ENCODE data around the gene HIF3A.

The HIF3A gene

GRCh38 chr19:46339446-46339845 lies 42.6 kb downstream of the HIF3A start:
- Histone ChIP-seq H3F3A (ENCODE audit: insufficient read depth, low read length) (no peaks in the 10 kb centered on the region), H3K4me2 (ENCODE audit: low read length) (no peak overlapping the region), H3K27me3 (ENCODE audit: insufficient read depth, low read length) (no peaks in the 10 kb centered on the region; the same call in none of the 2 replicates), H3K4me3 (ENCODE audit: low read depth, low read length, poor library complexity, severe bottlenecking) (no peak overlapping the region), H3K36me3 (ENCODE audit: insufficient read depth, low read length) (no peaks in the 10 kb centered on the region), H3K27ac (ENCODE audit: low read depth, low read length, poor library complexity, severe bottlenecking) (no peak overlapping the region), H3K9me2 (ENCODE audit: low read depth, low read length) (no peaks in the 10 kb centered on the region), H2AFZ (ENCODE audit: low read length) (no peak overlapping the region), H3K9ac (ENCODE audit: low read length) (no peak overlapping the region), H3K4me1 (ENCODE audit: insufficient read depth, low read length, severe bottlenecking) (no peaks in the 10 kb centered on the region), H4K20me1 (ENCODE audit: insufficient read depth, low read length) (no peaks in the 10 kb centered on the region), H3K79me2 (ENCODE audit: insufficient read depth, low read length) (no peaks in the 10 kb centered on the region), H3K9me3 (ENCODE audit: low read length) (no peaks in the 10 kb centered on the region)
- TF ChIP-seq EZH2 (IDR thresholded peaks at IDR 0.05; ENCODE audit: borderline replicate concordance, low read length) = no peak
- TF ChIP-seq, protein P1, sequence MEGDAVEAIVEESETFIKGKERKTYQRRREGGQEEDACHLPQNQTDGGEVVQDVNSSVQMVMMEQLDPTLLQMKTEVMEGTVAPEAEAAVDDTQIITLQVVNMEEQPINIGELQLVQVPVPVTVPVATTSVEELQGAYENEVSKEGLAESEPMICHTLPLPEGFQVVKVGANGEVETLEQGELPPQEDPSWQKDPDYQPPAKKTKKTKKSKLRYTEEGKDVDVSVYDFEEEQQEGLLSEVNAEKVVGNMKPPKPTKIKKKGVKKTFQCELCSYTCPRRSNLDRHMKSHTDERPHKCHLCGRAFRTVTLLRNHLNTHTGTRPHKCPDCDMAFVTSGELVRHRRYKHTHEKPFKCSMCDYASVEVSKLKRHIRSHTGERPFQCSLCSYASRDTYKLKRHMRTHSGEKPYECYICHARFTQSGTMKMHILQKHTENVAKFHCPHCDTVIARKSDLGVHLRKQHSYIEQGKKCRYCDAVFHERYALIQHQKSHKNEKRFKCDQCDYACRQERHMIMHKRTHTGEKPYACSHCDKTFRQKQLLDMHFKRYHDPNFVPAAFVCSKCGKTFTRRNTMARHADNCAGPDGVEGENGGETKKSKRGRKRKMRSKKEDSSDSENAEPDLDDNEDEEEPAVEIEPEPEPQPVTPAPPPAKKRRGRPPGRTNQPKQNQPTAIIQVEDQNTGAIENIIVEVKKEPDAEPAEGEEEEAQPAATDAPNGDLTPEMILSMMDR (IDR thresholded peaks at IDR 0.05; ENCODE audit: low read length) = no peak

DNA sequence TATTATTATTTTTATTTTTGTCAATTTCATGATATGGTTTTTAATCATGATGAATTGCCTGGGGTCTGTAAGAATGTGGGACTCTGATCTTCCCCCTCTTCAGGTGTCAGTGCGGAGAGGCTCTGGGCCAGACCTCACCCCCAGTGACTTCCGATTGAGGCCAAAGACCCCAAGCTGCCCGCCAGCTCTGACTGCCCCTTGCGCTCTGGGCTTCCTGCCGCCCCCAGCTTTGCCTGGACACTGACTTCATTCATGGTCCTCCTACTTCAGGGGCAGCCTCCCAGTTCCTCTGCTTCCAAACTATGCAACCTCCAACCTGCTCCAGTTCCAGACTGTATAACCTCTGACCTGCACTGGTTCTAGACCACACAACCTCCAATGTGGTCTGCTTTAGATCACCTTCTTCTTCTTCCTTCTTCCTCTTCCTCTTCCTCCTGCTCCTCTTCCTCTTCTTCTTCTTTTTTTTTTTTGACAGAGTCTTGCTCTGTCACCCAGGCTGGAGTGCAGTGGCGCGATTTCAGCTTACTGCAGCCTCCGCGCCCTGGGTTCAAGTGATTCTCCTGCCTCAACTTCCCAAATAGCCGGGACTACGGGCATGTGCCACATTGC lies 43.3 kb downstream of the HIF3A start:
- no peak overlapping the region for H3K27ac ChIP-seq (ENCODE audit: low read depth, low read length, poor library complexity, severe bottlenecking)
- H3K9me3 ChIP-seq (ENCODE audit: low read length) = no peaks in the 10 kb centered on the region
- no peaks in the 10 kb centered on the region; the same call in none of the 2 replicates for H3K27me3 ChIP-seq (ENCODE audit: insufficient read depth, low read length)
- H3K4me3 ChIP-seq (ENCODE audit: low read depth, low read length, poor library complexity, severe bottlenecking) = no peak overlapping the region
- H3F3A ChIP-seq (ENCODE audit: insufficient read depth, low read length) = no peaks in the 10 kb centered on the region
- H3K9ac ChIP-seq (ENCODE audit: low read length) = no peak overlapping the region
- TF ChIP-seq EZH2 (IDR thresholded peaks at IDR 0.05; ENCODE audit: borderline replicate concordance, low read length) = no peak
- TF ChIP-seq, protein P1 (IDR thresholded peaks at IDR 0.05; ENCODE audit: low read length) = no peak
- H3K9me2 ChIP-seq (ENCODE audit: low read depth, low read length) = no peaks in the 10 kb centered on the region
- H3K4me1 ChIP-seq (ENCODE audit: insufficient read depth, low read length, severe bottlenecking) = no peaks in the 10 kb centered on the region
- H3K79me2 ChIP-seq (ENCODE audit: insufficient read depth, low read length) = no peaks in the 10 kb centered on the region
- H3K4me2 ChIP-seq (ENCODE audit: low read length) = no peak overlapping the region
- H2AFZ ChIP-seq (ENCODE audit: low read length) = no peak overlapping the region
- H4K20me1 ChIP-seq (ENCODE audit: insufficient read depth, low read length) = no peaks in the 10 kb centered on the region
- H3K36me3 ChIP-seq (ENCODE audit: insufficient read depth, low read length) = no peaks in the 10 kb centered on the region

DNA sequence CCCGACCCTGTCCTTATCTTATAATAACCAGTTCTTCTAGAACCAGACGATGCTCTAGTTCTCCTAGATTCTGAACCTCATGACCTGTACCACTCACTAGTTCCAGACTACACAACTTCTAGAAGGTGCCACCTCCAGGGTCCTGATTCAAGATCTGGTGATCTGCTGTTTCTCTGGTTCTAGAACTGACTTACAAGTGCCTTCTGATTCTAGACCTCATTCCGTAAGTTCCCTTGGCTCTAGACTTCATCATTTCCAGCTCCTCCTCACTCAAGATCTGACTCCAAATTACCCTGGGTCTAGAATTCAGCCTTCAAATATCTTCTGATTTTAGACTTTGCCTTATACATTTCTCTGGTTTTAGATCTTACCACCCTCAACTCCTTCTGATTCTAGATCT lies 45.1 kb downstream of the HIF3A start:
- H3K9me2 ChIP-seq (ENCODE audit: low read depth, low read length) = no peaks in the 10 kb centered on the region
- no peak for TF ChIP-seq EZH2 (IDR thresholded peaks at IDR 0.05; ENCODE audit: borderline replicate concordance, low read length)
- TF ChIP-seq, protein P1 (IDR thresholded peaks at IDR 0.05; ENCODE audit: low read length) = no peak

More for the DNA sequence above, 45.1 kb downstream of the HIF3A start:
- peaks cover 5% of the 10 kb centered on the region for H3K4me1 ChIP-seq (ENCODE audit: insufficient read depth, low read length, severe bottlenecking)
- H3K9ac ChIP-seq (ENCODE audit: low read length) = no peak overlapping the region
- no peaks in the 10 kb centered on the region; the same call in none of the 2 replicates for H3K27me3 ChIP-seq (ENCODE audit: insufficient read depth, low read length)
- no peak overlapping the region for H3K4me2 ChIP-seq (ENCODE audit: low read length)
- no peaks in the 10 kb centered on the region for H3K79me2 ChIP-seq (ENCODE audit: insufficient read depth, low read length)
- H2AFZ ChIP-seq (ENCODE audit: low read length) = no peak overlapping the region
- H3K27ac ChIP-seq (ENCODE audit: low read depth, low read length, poor library complexity, severe bottlenecking) = no peak overlapping the region
- no peaks in the 10 kb centered on the region for H3K36me3 ChIP-seq (ENCODE audit: insufficient read depth, low read length)
- H3K4me3 ChIP-seq (ENCODE audit: low read depth, low read length, poor library complexity, severe bottlenecking) = no peak overlapping the region
- no peaks in the 10 kb centered on the region for H4K20me1 ChIP-seq (ENCODE audit: insufficient read depth, low read length)
- H3F3A ChIP-seq (ENCODE audit: insufficient read depth, low read length) = no peaks in the 10 kb centered on the region
- no peaks in the 10 kb centered on the region for H3K9me3 ChIP-seq (ENCODE audit: low read length)
